PFSK-1 (cell line): ENCODE measurements around the gene RPS6KL1.

ENCODE experiments used
- POLR2AphosphoS5 ChIP-seq: IDR thresholded peaks from 2 replicates; pipeline ENCODE4 v1.6.1; 2012; ENCODE audit warnings: low read depth, mild to moderate bottlenecking, control low read depth, low read length, moderate library complexity
- REST ChIP-seq, 2 experiments: IDR thresholded peaks; 2 replicates each; pipeline versions ENCODE4 v1.6.1 to v1.8.0; 2011 to 2012; ENCODE audit warnings: low read depth in 2 of 2, low read length in 2 of 2, control low read depth in 1 of 2, inconsistent platforms in 1 of 2, mild to moderate bottlenecking in 1 of 2, moderate library complexity in 1 of 2; ENCODE audit not compliant: insufficient read depth in 1 of 2
- SIN3A ChIP-seq: IDR thresholded peaks from 2 replicates; pipeline ENCODE4 v1.6.1; 2012; ENCODE audit warnings: mild to moderate bottlenecking, low read length, moderate library complexity, borderline replicate concordance; ENCODE audit not compliant: insufficient read depth

DNA sequence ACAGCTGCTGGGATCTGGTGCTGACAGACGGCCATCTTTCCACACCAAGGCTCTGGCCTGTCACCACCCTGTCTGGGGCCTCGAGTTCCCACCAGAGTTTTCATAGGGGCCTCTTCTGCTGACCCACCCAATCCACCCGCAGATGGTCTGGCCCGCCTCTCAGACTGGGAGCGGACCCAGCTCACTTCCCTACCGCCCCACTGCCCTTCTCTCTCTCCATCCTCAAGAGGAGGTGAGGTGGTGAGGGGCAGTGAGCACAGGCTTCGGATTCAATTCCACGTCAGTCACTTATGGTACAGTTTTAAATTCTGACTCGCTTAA is 12.3 kb upstream of the RPS6KL1 start:
- TF ChIP-seq POLR2AphosphoS5 (no peak), SIN3A (no peak), REST (IDR thresholded peaks at IDR 0.05; ENCODE audit: insufficient read depth in 1 of 2, low read depth in 2 of 2, low read length in 2 of 2) (no peak)
